ENCODE results near the gene LPIN2. TPM values are rescaled to one million over a fixed set of nuclear protein-coding genes. Genes with fewer than 3 reads are reported as not detected.

Gene LPIN2
- total RNA-seq, 2 donors from 2014 or later: 19.5 to 120 TPM

- DNase-seq (ENCODE audit: low spot score): no peak
- TF ChIP-seq CTCF (IDR thresholded peaks at IDR 0.05) (no peak), POLR2A (IDR thresholded peaks at IDR 0.05) (no peak), POLR2AphosphoS5 (IDR thresholded peaks at IDR 0.05) (no peak)
- no peak overlapping the region for H3K4me3 ChIP-seq
- no peaks in the 10 kb centered on the region for H3K4me1 ChIP-seq (replicated peaks)
- 74% methylated on average over 4 of the region's 4 CpGs for WGBS
- H3K9me3 ChIP-seq: no peaks in the 10 kb centered on the region
- H3K27ac ChIP-seq: no peak overlapping the region
- no peaks in the 10 kb centered on the region for H3K36me3 ChIP-seq
- no peaks in the 10 kb centered on the region for H3K27me3 ChIP-seq (replicated peaks; ENCODE audit: insufficient read depth)
- intact Hi-C loops (cut with DNase I): loop anchor here (10.0 kb wide), 1 partner anchor 52 kb away; no protein-coding TSS in a partner anchor
Measured at GRCh38 chr18:2986150-2986865, 26.6 kb downstream of the LPIN2 start.

GRCh38 chr18:2985628-2986027 is 27.3 kb downstream of the LPIN2 start:
- intact Hi-C loops (cut with DNase I): loop anchor here (10.0 kb wide), 1 partner anchor 51 kb away; no protein-coding TSS in a partner anchor
- no peaks in the 10 kb centered on the region for H3K27me3 ChIP-seq (replicated peaks; ENCODE audit: insufficient read depth)
- no peak overlapping the region for H3K27ac ChIP-seq
- DNase-seq (ENCODE audit: low spot score): no peak
- no peak for TF ChIP-seq POLR2AphosphoS5 (IDR thresholded peaks at IDR 0.05)
- TF ChIP-seq CTCF (IDR thresholded peaks at IDR 0.05): peak in 3 of 4 experiments; percentile 29 to 42 (median 36)
- no peak for TF ChIP-seq POLR2A (IDR thresholded peaks at IDR 0.05)
- H3K4me1 ChIP-seq (replicated peaks): no peaks in the 10 kb centered on the region
- no peaks in the 10 kb centered on the region for H3K9me3 ChIP-seq
- H3K36me3 ChIP-seq: no peaks in the 10 kb centered on the region
- 92% methylated on average over 2 of the region's 2 CpGs for WGBS
- H3K4me3 ChIP-seq: no peak overlapping the region

GRCh38 chr18:2984703-2985261 is 28.2 kb downstream of the LPIN2 start:
- H3K9me3 ChIP-seq: no peaks in the 10 kb centered on the region
- DNase-seq (ENCODE audit: low spot score): no peak
- 93% methylated on average over 2 of the region's 2 CpGs for WGBS
- intact Hi-C loops (cut with DNase I): loop anchor here (10.0 kb wide), 1 partner anchor 50 kb away; no protein-coding TSS in a partner anchor
- no peak overlapping the region for H3K27ac ChIP-seq
- H3K4me3 ChIP-seq: no peak overlapping the region
- no peaks in the 10 kb centered on the region for H3K36me3 ChIP-seq
- no peaks in the 10 kb centered on the region for H3K4me1 ChIP-seq (replicated peaks)
- H3K27me3 ChIP-seq (replicated peaks; ENCODE audit: insufficient read depth): no peaks in the 10 kb centered on the region
- TF ChIP-seq POLR2A (IDR thresholded peaks at IDR 0.05) (no peak), POLR2AphosphoS5 (IDR thresholded peaks at IDR 0.05) (no peak), CTCF (IDR thresholded peaks at IDR 0.05) (no peak)

GRCh38 chr18:2984091-2984490 is 28.9 kb downstream of the LPIN2 start:
- H3K4me3 ChIP-seq: no peak overlapping the region
- H3K36me3 ChIP-seq: no peaks in the 10 kb centered on the region
- H3K27ac ChIP-seq: no peak overlapping the region
- no peak for TF ChIP-seq POLR2AphosphoS5 (IDR thresholded peaks at IDR 0.05)
- TF ChIP-seq CTCF (IDR thresholded peaks at IDR 0.05): no peak
- no peak for TF ChIP-seq POLR2A (IDR thresholded peaks at IDR 0.05)
- no peaks in the 10 kb centered on the region for H3K9me3 ChIP-seq
- DNase-seq (ENCODE audit: low spot score): no peak
- 91% methylated on average over 3 of the region's 3 CpGs for WGBS
- intact Hi-C loops (cut with DNase I): loop anchor here (10.0 kb wide), 1 partner anchor 49 kb away; no protein-coding TSS in a partner anchor
- no peaks in the 10 kb centered on the region for H3K27me3 ChIP-seq (replicated peaks; ENCODE audit: insufficient read depth)
- H3K4me1 ChIP-seq (replicated peaks): no peaks in the 10 kb centered on the region
